ENCODE data around the gene GPR152.
A peak's percentile ranks its signal among the peaks of the same experiment; 100 is the strongest.

- TF ChIP-seq CTCF (IDR thresholded peaks at IDR 0.05) (no peak), POLR2AphosphoS5 (IDR thresholded peaks at IDR 0.05; ENCODE audit: insufficient read depth in 1 of 2, low read depth in 1 of 2) (peak in 1 of 2 donors; percentile 27)
Measured at GRCh38 chr11:67409261-67409666, 43.3 kb downstream of the GPR152 start.

Measured in vagina (tissue), 2 donors.